SKM-1 (cell line): Measurements from ENCODE around the gene TARS1.
A peak's percentile ranks its signal among the peaks of the same experiment; 100 is the strongest.

Experiments
- DNase-seq: peaks from one replicate; lab custom pipeline; 2025; ENCODE audit not compliant: unreplicated experiment; lab: John Stamatoyannopoulos, UW

TARS1 gene

DNA sequence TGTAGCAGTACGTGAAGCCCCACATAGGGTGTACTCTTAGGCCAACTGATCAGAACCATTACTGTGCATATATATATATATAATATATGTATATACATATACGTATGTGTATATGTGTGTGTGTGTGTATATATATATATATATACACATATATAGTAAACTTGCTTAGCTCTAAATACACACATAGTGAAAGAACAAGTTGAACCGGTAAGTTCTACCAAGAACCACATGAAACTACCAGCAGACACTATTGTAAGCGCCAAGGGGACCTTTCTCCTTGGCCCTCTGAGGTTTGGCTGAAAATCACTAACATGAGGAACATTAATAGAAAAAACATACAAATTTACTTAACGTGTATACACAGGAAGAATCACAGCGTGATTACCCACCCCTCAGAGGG is 1.8 kb upstream of the TARS1 start:
- DNase-seq = no peak

- DNase-seq = no peak
These were observed 772 bp upstream of the TARS1 start for GRCh38 chr5:33439905-33440481.

DNA sequence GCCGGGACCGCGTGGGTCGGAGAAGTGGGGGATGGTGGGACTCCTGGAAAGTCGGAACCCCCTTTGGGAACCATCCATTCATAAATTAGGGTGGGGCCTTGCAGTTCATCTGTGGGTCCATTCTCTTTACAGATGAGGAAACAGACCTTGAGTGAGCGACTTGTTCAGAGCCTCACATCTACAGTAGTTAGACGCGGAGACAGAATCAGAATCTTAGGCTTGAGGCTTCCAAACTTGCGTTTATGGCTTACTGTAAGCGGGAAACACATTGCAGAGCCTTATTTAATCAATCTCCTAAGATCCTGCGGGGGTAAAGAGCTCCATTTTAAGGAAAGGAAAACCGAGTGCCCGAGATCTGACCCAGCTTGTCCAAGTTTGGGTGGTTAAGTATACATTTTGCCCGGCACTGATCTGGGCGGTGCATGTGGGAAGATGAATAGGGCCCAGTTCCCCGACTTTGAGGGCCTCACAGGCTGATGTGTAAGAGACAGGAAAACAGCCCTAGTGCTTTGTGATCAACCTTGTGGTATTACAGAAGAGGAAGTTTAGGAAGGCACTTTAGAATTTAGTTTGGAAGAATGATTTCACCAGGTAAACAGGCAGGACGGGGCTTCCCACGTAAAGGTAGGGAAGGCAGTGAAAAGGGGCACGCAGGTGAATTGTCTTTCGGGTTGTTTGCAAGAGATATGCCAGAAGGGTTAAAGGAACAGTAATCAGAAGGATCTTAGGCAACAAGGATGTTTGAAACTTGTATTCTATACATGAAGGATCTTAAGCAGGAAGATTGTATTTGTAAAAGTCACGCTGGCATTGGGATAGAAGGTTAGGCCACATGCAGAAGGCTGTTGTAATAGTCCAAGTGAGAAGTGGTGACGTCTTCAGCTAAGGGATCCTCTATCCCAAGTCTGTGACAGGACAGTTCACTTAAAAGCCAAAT is 744 bp downstream of the TARS1 start:
- no peak for DNase-seq

- no peak for DNase-seq
These were observed 3.8 kb downstream of the TARS1 start for GRCh38 chr5:33444542-33444941.

GRCh38 chr5:33445798-33446197 is 5.0 kb downstream of the TARS1 start:
- DNase-seq = no peak

DNA sequence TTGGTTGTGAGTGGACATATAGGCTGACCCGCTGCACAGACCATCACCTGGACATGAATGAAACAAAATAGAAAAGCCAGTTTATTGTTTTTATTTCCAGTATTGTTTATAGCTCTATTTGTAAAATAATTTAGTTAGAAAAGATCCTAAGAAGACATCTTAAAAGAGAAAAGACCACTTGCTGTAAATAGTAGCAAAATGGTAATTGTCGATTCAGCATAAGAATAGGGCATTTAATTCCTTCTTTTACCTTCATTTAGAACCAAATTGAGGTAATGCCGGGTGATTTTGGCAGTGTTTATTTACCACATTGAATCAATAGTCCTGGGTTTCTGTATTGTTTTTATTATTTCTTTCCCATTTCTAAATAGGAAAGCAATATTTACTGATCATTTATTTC is 7.4 kb downstream of the TARS1 start:
- DNase-seq = no peak

DNA sequence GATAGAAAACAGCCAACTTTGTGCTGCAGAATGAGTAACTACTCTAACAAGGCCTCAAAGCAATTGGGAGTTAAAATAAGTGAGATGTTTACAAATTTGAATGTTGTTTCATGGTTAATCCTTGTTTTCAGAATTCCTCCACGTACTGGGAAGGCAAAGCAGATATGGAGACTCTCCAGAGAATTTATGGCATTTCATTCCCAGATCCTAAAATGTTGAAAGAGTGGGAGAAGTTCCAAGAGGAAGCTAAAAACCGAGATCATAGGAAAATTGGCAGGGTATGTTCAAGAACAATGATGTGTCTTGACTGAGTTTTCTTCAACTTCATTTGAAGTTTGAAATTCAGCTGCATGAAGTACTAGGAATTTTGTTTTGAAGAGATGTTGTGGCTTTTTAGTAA is 16.4 kb downstream of the TARS1 start:
- no peak for DNase-seq

DNA sequence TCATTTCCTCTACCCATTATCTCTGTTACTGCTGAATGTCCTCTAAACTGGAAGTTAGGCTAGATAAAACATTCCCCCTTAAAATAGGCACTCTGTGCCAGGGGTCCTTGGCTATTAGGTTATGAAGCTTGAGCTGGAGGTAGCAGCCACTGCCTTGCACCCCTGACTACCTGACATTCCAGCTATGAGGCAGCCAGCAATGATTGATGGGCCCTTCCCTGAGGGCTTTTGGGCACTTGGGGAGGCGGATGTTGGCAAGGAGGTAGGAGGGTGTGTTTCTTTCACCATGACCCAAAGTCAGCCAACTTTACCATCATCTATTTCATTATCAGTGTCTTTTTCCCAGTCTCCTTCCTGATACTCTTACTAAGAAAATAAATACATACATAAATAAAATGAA is 17.1 kb downstream of the TARS1 start:
- no peak for DNase-seq

GRCh38 chr5:33460210-33460609 is 19.4 kb downstream of the TARS1 start:
- no peak for DNase-seq

GRCh38 chr5:33462456-33462855 is 21.7 kb downstream of the TARS1 start:
- no peak for DNase-seq

DNA sequence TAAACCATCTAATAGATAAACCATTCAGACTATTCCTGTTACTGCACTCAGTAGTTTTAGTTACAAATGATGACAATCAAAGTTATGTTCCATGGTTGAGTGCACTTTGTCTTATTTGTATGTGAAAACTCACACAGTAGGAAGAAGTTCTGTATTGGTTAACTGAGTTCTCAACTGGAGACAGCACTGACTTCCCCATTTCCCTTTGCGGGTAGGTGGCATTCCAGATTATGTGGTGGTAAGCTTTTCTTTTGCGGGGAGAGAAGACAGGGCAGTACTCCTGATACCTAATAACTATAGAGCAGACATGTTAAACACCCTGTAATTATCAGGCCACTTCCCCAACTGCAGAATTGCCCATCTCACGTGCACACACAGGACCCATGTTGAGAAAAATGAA is 24.4 kb downstream of the TARS1 start:
- no peak for DNase-seq

DNA sequence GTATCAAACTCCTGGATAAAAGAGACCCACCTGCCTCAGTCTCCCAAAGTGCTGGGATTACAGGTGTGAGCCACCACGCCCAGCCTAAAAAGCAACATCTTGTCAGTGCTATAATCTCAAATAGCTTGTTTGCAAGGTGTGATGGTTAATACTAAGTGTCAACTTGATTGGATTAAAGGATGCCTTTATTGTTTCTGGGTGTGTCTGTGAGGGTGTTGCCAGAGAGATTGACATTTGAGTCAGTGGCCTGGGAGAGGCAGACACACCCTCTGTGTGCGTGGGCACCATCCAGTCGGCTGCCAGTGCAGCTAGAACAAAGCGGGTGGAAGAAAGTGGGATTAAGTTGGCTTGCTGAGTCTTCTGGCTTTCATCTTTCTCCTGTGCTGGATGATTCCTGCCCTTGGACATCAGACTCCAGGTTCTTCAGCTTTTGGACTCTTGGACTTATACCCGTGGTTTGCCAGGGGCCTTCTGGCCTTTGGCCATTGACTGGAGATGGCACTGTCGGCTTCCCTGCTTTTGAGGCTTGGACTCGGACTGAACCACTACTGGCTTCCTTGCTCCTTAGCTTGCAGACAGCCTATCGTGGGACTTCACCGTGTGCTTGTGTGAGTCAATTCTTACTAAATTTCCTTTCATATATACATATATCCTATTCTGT is 28.1 kb downstream of the TARS1 start:
- DNase-seq = no peak

DNA sequence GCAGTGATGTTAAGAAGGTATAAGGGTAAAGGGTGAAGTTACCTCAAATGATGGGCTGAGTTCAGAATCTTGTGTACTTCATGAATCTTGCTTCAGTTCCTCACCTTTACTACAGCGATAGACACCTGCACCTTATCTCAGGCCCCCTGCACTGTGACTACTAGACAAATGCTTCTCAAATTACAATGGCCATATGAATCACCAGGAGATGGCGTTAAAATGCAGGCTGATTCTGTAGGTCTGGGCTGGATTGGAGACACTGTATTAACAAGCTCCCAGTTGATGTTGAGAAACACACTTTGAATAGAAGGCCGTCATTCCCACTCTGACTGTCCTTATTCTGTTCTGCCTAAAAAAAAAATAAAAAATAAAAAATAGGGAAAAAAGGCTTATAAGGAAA is 29.8 kb downstream of the TARS1 start:
- peak; percentile 3 for DNase-seq

GRCh38 chr5:33472805-33473409 is 32.1 kb downstream of the TARS1 start:
- DNase-seq = no peak

DNA sequence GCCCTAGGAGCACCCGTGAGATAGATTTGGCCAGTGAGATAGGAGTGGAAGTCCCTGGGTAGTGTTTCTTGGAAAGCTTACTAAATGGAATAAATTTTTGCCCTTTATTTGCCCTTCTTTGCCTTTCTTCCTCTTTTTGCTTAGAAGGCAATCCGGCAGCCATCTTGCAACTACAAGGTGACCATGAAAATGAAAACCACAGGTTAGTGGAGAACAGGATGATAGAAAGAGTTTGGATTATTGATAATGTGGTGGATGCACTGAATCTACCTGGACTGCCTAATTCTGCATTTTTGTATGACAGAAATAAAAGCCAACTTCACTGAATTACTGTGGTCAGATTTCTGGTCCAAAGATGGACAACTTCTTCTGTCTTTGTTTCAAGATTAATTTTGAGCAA is 33.2 kb downstream of the TARS1 start:
- no peak for DNase-seq

DNA sequence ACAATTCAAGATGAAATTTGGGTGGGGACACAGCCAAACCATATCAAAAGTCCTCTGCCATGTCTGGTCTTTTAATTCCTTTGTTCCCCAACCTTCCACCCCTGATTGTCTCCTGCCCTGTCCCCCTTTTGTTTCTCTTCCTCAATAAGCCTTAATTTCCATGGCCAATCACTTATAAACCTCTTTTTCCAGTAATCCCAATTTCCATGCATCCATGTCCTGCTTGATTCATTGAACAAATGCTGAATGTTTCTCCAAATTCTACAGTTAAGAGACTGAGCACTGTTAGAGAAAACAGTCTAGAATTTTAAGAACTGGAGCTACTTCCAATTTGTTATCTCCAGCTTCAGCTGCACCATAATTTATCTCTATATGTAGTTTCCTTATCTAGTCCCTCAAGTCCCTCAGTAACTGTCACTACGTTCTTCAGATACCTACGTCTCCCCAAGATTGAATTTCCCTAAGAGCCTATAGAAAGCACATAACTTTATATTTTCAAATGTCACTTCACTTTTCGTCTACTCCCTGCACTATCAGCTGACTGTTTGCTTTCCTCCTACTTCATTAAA is 34.2 kb downstream of the TARS1 start:
- DNase-seq = no peak

- DNase-seq = peak; percentile 16
These were observed 34.9 kb downstream of the TARS1 start for GRCh38 chr5:33475706-33476105.

DNA sequence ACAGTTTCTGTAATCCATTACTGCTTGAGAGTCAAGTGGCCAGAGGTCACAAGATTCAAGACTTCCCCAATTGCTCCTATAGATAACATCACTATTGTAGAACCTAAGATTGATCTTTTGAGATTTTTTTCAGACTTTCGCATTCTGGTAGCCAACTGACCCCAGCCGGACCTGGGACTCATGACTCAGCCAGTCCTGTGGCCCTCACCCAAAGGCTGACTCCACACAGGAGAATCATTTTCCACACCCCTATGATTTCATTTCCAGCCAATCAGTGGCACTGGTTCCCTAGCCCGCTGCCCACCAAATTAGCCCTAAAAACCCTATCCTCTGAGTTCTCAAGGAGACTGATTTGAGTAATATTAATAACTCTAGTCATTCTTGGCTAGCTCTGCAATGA is 36.2 kb downstream of the TARS1 start:
- no peak for DNase-seq

DNA sequence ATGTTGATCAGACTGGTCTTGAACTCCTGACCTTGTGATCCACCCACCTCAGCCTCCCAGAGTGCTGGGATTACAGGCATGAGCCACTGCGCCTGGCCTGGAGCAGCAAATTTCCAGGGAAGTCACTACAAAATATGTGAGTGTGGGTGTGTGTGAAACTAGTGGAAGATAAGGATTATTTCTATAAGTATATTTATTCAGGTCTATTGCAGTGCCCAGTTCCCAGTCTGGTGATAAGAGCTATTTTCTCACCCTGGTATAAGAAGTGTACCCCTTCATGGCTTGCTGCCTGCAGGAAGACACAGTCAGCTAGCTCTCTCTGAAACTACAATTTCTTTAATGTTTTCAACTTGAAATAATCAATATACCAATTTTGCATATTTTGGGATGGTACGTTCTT is 37.1 kb downstream of the TARS1 start:
- DNase-seq = no peak

DNA sequence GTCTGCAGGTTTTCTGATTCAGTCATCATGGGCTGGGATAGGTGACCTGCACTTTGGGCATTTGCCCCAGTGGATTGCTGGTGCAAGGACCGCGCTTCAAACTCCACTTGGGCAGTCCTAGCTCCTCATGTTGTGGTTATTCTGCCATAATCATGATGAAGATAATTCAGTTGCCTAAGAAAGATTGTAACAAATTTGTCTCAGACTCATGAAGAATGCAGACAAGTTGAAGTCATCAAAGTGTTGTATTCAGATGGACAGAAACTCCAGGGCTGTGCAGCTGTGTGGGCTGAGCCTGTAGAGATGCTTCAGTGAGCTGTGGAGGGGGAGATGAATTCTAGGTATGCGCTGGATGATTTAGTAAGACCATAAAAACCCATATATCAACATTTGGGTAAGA is 38.5 kb downstream of the TARS1 start:
- no peak for DNase-seq

GRCh38 chr5:33480876-33481275 is 40.1 kb downstream of the TARS1 start:
- no peak for DNase-seq
